Tibial artery (tissue), 4 donors: ENCODE results near the gene PLA2G2C.

Experiments
- DNase-seq, 2 donors: peaks; one replicate each; pipeline ENCODE4 v3.0.0-alpha.2; 2019
- H3K27ac ChIP-seq, 2 donors: fragments of 200-600 bp; sonication (generic) in 1 of 2; 1 replicate in 1 of 2; 2 replicates in 1 of 2; pipeline ENCODE4 v1.5.1; 2018 to 2019; ENCODE audit warnings: mild to moderate bottlenecking in 1 of 2
- H3K27me3 ChIP-seq, 2 donors: fragments of 200-600 bp; sonication (generic) in 1 of 2; one replicate each; pipeline versions ENCODE4 v1.5.1 to v1.6.0; 2016 to 2019
- H3K36me3 ChIP-seq, 3 donors: fragments of 200-600 bp; sonication (generic) in 2 of 3; one replicate each; pipeline ENCODE4 v1.5.1; 2016 to 2019; ENCODE audit warnings: mild to moderate bottlenecking in 2 of 3
- H3K4me1 ChIP-seq, 4 donors: fragments of 200-600 bp; sonication (generic) in 2 of 4; 1 replicate in 3 of 4; 2 replicates in 1 of 4; pipeline ENCODE4 v1.5.1; 2016 to 2019
- H3K4me3 ChIP-seq, 2 donors: fragments of 200-600 bp; sonication (generic) in 1 of 2; 1 replicate in 1 of 2; 2 replicates in 1 of 2; pipeline ENCODE4 v1.5.1; 2018 to 2019; ENCODE audit warnings: mild to moderate bottlenecking in 2 of 2
- H3K9me3 ChIP-seq, 3 donors: fragments of 200-600 bp; sonication (generic) in 1 of 3; one replicate each; pipeline ENCODE4 v1.5.1; 2016 to 2019
- CTCF ChIP-seq, 2 experiments: fragments of 200-600 bp in 1 of 2; fragments of 450-650 bp in 1 of 2; IDR thresholded peaks; one replicate each; pipeline ENCODE4 v1.5.1; 2017 to 2019; ENCODE audit warnings: antibody characterized with exemption in 2 of 2, mild to moderate bottlenecking in 1 of 2, moderate library complexity in 1 of 2
- intact Hi-C: fragments of 100-400 bp; cut with DNase I; formaldehyde crosslinking; loops from one replicate; pipeline ENCODE4 v1.15.0; 2023; ENCODE audit warnings: low total_unique reads

PLA2G2C gene

GRCh38 chr1:20143734-20144565 is 42.4 kb downstream of the PLA2G2C start:
- H3K4me3 ChIP-seq = no peak overlapping the region
- no peaks in the 10 kb centered on the region for H3K9me3 ChIP-seq
- H3K27ac ChIP-seq = no peak overlapping the region
- DNase-seq = no peak
- H3K27me3 ChIP-seq = peaks cover 0 to 31% of the 10 kb centered on the region in 2 donors
- no peaks in the 10 kb centered on the region for H3K4me1 ChIP-seq
- no peaks in the 10 kb centered on the region for H3K36me3 ChIP-seq
- intact Hi-C loops = no loop called here
- TF ChIP-seq CTCF (IDR thresholded peaks at IDR 0.05) = no peak

- no peak for DNase-seq
- Histone ChIP-seq H3K27ac (no peak overlapping the region), H3K36me3 (no peaks in the 10 kb centered on the region), H3K9me3 (no peaks in the 10 kb centered on the region), H3K4me1 (no peaks in the 10 kb centered on the region), H3K4me3 (no peak overlapping the region), H3K27me3 (peaks cover 0 to 28% of the 10 kb centered on the region in 2 donors)
- no peak for TF ChIP-seq CTCF (IDR thresholded peaks at IDR 0.05)
- intact Hi-C loops = no loop called here
These were observed 43.0 kb downstream of the PLA2G2C start for GRCh38 chr1:20143318-20143717.

- no peak for TF ChIP-seq CTCF (IDR thresholded peaks at IDR 0.05)
- no peak overlapping the region for H3K27ac ChIP-seq
- no peaks in the 10 kb centered on the region for H3K4me1 ChIP-seq
- no peaks in the 10 kb centered on the region for H3K36me3 ChIP-seq
- H3K9me3 ChIP-seq = no peaks in the 10 kb centered on the region
- intact Hi-C loops = no loop called here
- no peak overlapping the region for H3K4me3 ChIP-seq
- peak in 1 of 2 donors; percentile 19 for DNase-seq
- H3K27me3 ChIP-seq = peaks cover 0 to 26% of the 10 kb centered on the region in 2 donors
These were observed 44.2 kb downstream of the PLA2G2C start for GRCh38 chr1:20142001-20142710.

- Histone ChIP-seq H3K27ac (no peak overlapping the region), H3K9me3 (no peaks in the 10 kb centered on the region), H3K4me1 (no peaks in the 10 kb centered on the region), H3K27me3 (peaks cover 0 to 26% of the 10 kb centered on the region in 2 donors), H3K4me3 (no peak overlapping the region), H3K36me3 (no peaks in the 10 kb centered on the region)
- intact Hi-C loops = no loop called here
- TF ChIP-seq CTCF (IDR thresholded peaks at IDR 0.05) = no peak
- DNase-seq = peak in 1 of 2 donors; percentile 43
These were observed 44.9 kb downstream of the PLA2G2C start for GRCh38 chr1:20141466-20141865.

GRCh38 chr1:20141001-20141400 is 45.3 kb downstream of the PLA2G2C start:
- Histone ChIP-seq H3K27me3 (peaks cover 0 to 28% of the 10 kb centered on the region in 2 donors), H3K36me3 (no peaks in the 10 kb centered on the region), H3K9me3 (no peaks in the 10 kb centered on the region), H3K4me3 (no peak overlapping the region), H3K27ac (no peak overlapping the region), H3K4me1 (no peaks in the 10 kb centered on the region)
- TF ChIP-seq CTCF (IDR thresholded peaks at IDR 0.05) = no peak
- intact Hi-C loops = no loop called here
- peak in 1 of 2 donors; percentile 46 for DNase-seq
